Left colon (tissue), 2 donors: ENCODE data around the gene PRR35. TPM values are rescaled to one million over a fixed set of nuclear protein-coding genes. Genes with fewer than 3 reads are reported as not detected.

Source experiments
- ATAC-seq: fragments of 200-7000 bp; cut with Tn5 transposase; one replicate; pipeline ENCODE4 v1.9.1; 2020; ENCODE audit warnings: mild to moderate bottlenecking, moderate library complexity
- DNase-seq, 2 donors: peaks; one replicate each; pipeline ENCODE4 v3.0.0-alpha.2; 2020
- intact Hi-C, 2 donors: fragments of 100-400 bp; cut with DNase I in 1 of 2; cut with micrococcal nuclease in 1 of 2; formaldehyde crosslinking; loops; one replicate each; pipeline versions ENCODE4 v1.11.2 to v1.14.0; 2022; cut with DNase I, micrococcal nuclease
- total RNA-seq, 2 donors: library from RNA; stranded (reverse); fragmentation: NEBNext Ultra II Directional; extraction: Animal tissue kit (Norgen Biotek cat#: 25700); gene quantifications; one replicate each; pipeline ENCODE4 v1.2.1, GENCODE V29; 2021
- donor health status: DM: no; HTN: no; CAD: no.
- donor health status: DM: yes; HTN: yes; CAD: no.

PRR35 gene
- total RNA-seq, 2 donors from 2014 or later: not detected

DNA sequence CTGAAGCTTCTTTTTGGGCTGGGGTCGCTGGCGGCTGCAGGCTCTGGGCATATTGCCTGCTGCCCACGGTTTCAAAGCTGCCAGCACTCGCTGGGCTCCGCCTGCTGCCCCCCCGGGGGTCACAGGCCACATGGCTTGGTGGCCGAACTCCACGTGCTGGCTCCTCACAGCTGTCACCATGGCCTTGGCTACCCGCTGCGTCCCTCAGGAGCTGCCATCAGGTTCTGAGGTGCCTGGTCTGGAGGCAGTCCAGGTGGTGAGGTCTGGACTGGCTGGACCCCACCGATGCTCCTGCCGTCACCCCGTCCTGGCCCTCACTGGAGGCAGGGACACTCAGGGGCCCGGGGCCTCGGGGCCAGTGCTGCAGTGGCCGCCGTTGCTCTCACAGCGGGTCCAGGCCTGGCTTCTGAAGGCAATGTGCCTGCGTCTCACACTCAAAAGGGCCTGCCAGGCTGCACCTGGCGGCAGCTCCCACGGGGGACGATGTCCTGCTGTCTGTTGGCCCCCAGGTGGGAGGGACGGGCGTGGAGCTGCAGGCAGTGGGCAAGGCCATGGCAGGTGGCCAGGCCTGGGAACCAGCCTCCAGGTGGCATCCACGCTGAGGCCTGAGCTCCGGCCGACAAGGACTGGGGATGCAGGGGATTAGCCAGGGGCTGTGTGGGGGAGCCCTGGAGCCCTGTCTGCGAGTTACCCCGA is 19.4 kb upstream of the PRR35 start:
- ATAC-seq (no peak), DNase-seq (no peak)
- intact Hi-C loops: no loop called here

DNA sequence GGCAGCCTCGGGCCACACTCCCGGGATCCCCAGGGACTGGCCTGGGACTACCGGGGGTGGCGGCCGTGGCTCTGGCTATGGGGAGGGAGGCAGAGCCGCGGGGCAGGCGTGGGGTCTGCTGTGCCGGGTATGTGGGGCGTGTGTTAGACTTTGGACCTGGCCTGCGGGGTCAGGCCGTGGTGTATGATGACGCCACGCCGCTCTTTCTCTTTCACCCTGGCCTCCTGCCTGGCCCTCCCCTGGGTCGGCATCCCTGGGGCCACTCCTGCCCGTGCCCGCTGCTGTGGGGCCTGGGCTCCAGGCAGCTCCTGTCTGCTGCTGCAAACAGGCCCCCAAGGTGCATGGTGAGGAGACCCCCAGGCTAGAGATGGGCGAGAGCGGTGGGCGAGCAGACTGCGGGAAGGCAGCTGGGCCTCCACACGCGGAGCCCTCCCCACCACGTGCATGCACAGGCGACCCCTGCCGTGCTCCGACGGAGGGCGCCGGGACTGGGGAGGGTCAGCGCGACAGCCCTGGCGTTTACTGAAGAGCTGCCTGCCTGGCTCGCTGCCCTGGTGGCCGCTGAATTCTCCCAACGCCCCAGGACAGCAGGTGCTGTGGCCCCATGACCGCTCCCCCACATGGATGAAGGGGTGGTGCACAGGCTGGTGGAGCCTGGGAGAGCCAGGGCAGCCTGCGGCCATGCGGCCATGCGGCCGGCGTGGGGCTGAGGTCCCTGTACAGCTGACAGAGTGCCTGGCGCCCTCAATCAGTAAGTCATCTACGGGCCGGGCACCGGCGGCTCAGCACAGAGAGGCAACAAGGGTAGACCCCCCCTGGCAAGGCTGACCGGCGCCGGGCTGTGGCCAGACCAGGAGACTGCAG is 16.7 kb upstream of the PRR35 start:
- intact Hi-C loops: no loop called here
- ATAC-seq (peak; percentile 8), DNase-seq (no peak)

DNA sequence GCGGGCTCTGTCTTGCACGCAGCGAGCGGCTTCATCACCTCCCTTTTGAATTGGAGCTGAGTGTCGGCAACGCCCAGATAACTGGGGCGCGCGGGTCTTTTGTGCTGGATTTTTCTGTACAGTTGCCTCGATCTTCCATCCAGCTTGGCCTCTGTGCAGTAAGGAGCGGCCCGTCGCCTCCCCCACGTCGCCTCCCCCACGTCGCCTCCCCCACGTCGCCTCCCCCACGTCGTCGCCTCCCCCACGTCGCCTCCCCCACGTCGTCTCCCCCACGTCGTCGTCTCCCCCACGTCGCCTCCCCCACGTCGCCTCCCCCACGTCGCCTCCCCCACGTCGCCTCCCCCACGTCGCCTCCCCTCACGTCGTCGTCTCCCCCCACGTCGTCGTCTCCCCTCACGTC is 15.7 kb upstream of the PRR35 start:
- intact Hi-C loops: no loop called here
- DNase-seq: no peak
- no peak for ATAC-seq

- intact Hi-C loops: no loop called here
- DNase-seq (peak; percentile 80 to 88), ATAC-seq (peak; percentile 88)
Measured at GRCh38 chr16:546909-547770, 13.1 kb upstream of the PRR35 start.

GRCh38 chr16:548586-548985 is 11.6 kb upstream of the PRR35 start:
- no peak for ATAC-seq
- intact Hi-C loops: no loop called here

GRCh38 chr16:549544-550263 is 10.5 kb upstream of the PRR35 start:
- DNase-seq (no peak), ATAC-seq (no peak)
- intact Hi-C loops: no loop called here

More at GRCh38 chr16:548586-548985, 11.6 kb upstream of the PRR35 start:
- no peak for DNase-seq

- intact Hi-C loops: no loop called here
- no peak for DNase-seq
- ATAC-seq: no peak
Measured at GRCh38 chr16:551210-551609, 9.0 kb upstream of the PRR35 start.

GRCh38 chr16:552171-552570 is 8.0 kb upstream of the PRR35 start:
- intact Hi-C loops: no loop called here
- no peak for ATAC-seq
- DNase-seq: no peak

GRCh38 chr16:553601-554296 is 6.4 kb upstream of the PRR35 start:
- intact Hi-C loops: no loop called here
- no peak for DNase-seq
- ATAC-seq: no peak

DNA sequence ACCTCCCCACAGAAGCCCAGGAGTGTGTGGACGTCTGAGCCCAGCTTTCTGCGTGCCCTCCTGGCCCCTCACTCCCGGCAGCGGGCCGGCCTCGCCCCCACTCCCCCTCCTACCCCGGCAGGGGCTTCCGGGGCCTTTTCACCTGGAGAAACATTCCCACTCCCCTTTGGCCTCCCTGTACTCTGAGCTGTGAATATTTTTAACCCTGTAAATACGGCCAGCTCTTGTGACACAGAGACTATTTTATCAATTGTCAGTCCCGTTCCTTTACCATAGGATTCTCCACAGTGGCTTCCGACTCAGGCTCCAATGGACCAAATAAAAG is 5.9 kb upstream of the PRR35 start:
- DNase-seq (no peak), ATAC-seq (no peak)
- intact Hi-C loops: no loop called here

DNA sequence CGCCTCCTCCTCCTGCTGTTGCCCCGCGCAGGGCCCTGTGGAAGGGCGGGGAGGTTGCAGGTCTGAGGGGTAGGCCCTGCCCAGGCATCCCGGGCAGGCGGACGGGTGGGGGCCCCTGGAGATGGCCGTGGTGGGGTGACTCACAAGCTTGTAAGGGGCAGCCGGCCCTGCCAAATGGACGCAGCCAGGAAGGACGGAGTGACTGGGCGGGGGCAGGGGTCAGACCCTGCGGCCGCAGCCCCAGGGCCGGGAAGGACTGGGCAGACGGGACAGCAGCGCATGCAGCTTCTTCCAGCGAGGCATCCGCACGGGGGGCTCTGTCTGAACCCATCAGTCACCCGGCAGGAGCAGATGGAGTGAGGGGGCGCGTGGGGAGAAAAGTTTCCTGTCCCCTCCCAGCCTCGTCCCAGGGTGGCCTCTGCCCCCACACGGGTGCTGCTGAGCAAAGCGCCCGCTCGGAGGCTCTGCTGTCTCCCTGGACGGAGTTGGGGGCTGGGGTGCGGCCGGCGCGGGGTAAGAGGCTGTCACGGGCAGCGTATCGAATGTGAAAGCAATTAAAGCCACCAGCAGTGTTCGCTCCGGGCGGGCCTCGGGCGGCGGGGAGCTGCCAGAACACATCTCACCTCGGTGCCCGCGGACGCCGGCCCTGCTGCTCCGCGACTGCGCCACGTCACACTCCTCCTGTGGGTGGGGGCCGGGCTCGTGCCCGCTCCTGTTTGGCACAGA is 5.4 kb upstream of the PRR35 start:
- intact Hi-C loops: no loop called here
- DNase-seq (peak in 1 of 2 donors; percentile 42), ATAC-seq (peak; percentile 62)

GRCh38 chr16:555528-556473 is 4.4 kb upstream of the PRR35 start:
- no peak for ATAC-seq
- intact Hi-C loops: no loop called here
- no peak for DNase-seq

GRCh38 chr16:556474-557173 is 3.6 kb upstream of the PRR35 start:
- DNase-seq (no peak), ATAC-seq (no peak)
- intact Hi-C loops: no loop called here

DNA sequence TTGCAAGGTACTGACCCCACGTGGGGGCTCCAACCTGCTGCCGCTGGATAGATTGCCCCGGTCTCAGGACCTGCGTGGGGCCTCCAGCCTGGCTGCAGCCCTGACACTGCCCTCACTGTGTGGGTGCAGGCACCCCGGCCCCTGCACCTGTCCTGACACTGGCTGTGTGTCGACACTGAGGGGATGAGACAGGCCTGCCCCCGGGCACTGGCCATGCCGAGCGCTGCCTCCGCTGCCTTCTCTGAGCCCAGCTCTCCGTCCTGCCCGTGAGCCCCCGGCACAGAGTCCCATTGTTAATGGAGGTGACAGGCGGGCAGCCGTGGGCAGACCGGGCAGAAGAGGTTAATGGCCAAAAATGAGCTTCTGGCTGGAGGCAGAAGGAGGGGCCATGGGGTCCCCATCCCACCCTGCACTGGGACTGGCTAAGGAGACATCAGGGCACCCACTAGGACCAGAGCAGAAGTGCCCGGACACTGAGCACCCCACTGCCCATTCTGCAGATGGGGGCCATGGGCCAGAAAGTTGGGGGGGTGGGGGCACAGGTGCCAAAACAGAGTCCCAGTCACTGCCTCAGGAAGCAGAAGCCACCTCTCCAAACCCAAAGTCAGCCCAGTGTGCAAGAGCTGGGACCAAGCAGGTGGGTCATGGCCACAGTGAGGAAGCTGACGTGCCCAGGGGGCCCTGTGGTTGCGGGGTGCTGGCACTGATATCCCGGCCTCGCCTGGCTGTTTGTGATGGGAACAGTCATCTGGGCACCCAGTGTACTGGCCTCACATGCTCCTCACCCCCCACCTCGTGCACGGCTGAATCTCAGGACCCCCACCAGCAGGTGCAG is 2.5 kb upstream of the PRR35 start:
- intact Hi-C loops: no loop called here
- no peak for DNase-seq
- no peak for ATAC-seq

- DNase-seq: no peak
- peak; percentile 54 for ATAC-seq
- intact Hi-C loops: no loop called here
Measured at GRCh38 chr16:558298-559020, 1.7 kb upstream of the PRR35 start.
